ENCODE measurements around the gene PRDM15. TPM values are rescaled to one million over a fixed set of nuclear protein-coding genes. Genes with fewer than 3 reads are reported as not detected.

PRDM15 gene
- total RNA-seq, 1 donor: 7.2 TPM

DNA sequence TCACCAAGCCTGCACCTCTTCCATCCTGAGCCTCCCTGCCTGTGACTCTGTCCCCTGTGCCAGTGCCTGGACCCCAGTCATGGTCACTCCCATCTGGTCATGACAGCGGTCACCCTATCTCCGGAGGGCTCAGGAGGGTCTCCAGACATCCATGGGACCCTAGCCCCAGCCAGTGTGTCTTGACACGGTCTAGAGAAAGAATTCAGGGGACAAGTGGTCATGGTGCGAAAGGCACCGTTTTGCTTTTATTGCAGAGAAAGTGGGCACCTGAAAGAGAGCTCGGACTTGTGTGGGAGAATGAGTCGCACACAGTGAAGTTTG lies 107.6 kb downstream of the PRDM15 start:
- TF ChIP-seq, protein P1, sequence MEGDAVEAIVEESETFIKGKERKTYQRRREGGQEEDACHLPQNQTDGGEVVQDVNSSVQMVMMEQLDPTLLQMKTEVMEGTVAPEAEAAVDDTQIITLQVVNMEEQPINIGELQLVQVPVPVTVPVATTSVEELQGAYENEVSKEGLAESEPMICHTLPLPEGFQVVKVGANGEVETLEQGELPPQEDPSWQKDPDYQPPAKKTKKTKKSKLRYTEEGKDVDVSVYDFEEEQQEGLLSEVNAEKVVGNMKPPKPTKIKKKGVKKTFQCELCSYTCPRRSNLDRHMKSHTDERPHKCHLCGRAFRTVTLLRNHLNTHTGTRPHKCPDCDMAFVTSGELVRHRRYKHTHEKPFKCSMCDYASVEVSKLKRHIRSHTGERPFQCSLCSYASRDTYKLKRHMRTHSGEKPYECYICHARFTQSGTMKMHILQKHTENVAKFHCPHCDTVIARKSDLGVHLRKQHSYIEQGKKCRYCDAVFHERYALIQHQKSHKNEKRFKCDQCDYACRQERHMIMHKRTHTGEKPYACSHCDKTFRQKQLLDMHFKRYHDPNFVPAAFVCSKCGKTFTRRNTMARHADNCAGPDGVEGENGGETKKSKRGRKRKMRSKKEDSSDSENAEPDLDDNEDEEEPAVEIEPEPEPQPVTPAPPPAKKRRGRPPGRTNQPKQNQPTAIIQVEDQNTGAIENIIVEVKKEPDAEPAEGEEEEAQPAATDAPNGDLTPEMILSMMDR (IDR thresholded peaks at IDR 0.05; ENCODE audit: extremely low read depth, low read depth, low read length): no peak
- Histone ChIP-seq H3K27me3 (ENCODE audit: insufficient read depth, low read length) (peaks cover 37% of the 10 kb centered on the region), H3K4me1 (ENCODE audit: insufficient read depth, low read length) (peaks cover 19% of the 10 kb centered on the region), H3K79me2 (ENCODE audit: insufficient read depth, low read length) (no peaks in the 10 kb centered on the region), H3K27ac (ENCODE audit: low read depth, low read length) (no peak overlapping the region), H3K4me2 (ENCODE audit: insufficient read depth, low read length) (no peak overlapping the region), H2AFZ (ENCODE audit: low read length) (no peak overlapping the region), H4K20me1 (ENCODE audit: insufficient read depth, low read length) (no peaks in the 10 kb centered on the region), H3K9me3 (ENCODE audit: low read depth, low read length) (no peaks in the 10 kb centered on the region), H3K36me3 (ENCODE audit: insufficient read depth, low read length) (no peaks in the 10 kb centered on the region), H3K4me3 (ENCODE audit: insufficient read depth, low read length) (no peak overlapping the region)
- no peak for DNase-seq (ENCODE audit: insufficient read length, low spot score, missing footprints)

DNA sequence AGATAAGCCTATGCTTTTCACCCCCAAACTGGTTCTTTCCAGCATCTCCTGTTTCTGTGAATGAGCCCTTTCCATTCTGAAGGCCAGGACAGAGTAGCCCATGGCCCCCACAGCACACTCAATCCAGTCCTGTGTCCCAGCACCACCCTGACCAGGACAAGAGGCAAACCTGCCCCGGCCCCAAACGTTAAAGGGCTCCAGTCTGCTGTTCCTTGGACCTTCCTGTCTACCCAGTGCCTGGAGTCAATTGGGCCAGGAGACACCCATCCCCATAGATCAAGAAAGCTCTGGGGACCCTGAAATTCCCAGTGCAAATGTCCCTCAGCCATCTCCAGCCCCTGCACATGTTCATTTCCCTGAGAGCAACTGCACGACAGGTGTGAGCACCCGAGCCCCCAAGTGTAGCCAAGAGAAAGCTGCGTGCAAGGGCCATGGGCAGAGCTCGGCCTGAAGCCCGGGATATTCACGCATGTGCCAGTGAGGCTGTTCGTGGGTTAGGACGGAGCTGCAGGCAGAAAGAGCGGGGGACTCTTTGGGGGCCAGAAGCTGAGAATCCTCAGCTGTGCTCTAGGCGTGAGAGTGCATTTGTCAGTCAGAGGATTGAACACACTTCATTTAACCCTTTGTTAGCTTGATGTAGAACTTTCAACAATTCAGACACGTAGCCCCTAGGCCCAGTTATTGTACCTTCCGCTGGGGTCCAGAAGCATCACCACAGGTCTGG lies 108.1 kb downstream of the PRDM15 start:
- H3K27me3 ChIP-seq (ENCODE audit: insufficient read depth, low read length): peaks cover 42% of the 10 kb centered on the region

DNA sequence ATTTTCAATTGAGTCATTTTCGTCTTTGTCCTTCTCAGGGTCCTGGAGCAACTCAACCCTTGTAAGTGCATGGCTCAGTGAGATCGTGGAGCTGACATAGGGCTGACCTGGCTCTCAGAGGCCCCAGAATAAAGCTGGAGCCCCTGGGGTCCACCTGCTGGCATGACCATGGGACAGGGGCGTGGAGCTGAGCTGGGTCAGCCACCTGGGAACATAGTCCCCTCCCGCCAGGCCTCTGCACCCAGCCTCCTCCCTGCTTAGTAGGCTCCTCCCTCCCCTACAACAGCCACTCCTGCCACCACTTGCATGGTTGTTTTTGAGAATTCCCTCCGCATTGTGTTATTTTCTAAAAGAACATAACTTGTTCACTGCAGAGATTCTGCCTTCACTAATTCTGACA lies 109.2 kb downstream of the PRDM15 start:
- H3K4me1 ChIP-seq (ENCODE audit: insufficient read depth, low read length): peaks cover 19% of the 10 kb centered on the region
- H3K9me3 ChIP-seq (ENCODE audit: low read depth, low read length): no peaks in the 10 kb centered on the region
- no peaks in the 10 kb centered on the region for H3K79me2 ChIP-seq (ENCODE audit: insufficient read depth, low read length)
- no peaks in the 10 kb centered on the region for H4K20me1 ChIP-seq (ENCODE audit: insufficient read depth, low read length)
- H3K36me3 ChIP-seq (ENCODE audit: insufficient read depth, low read length): no peaks in the 10 kb centered on the region
- peaks cover 53% of the 10 kb centered on the region for H3K27me3 ChIP-seq (ENCODE audit: insufficient read depth, low read length)
- H3K4me2 ChIP-seq (ENCODE audit: insufficient read depth, low read length): no peak overlapping the region
- H3K4me3 ChIP-seq (ENCODE audit: insufficient read depth, low read length): no peak overlapping the region
- no peak for DNase-seq (ENCODE audit: insufficient read length, low spot score, missing footprints)
- no peak overlapping the region for H2AFZ ChIP-seq (ENCODE audit: low read length)
- TF ChIP-seq, protein P1 (IDR thresholded peaks at IDR 0.05; ENCODE audit: extremely low read depth, low read depth, low read length): no peak
- no peak overlapping the region for H3K27ac ChIP-seq (ENCODE audit: low read depth, low read length)

More for the DNA sequence above, 108.1 kb downstream of the PRDM15 start:
- H3K27ac ChIP-seq (ENCODE audit: low read depth, low read length): no peak overlapping the region
- no peak overlapping the region for H3K4me2 ChIP-seq (ENCODE audit: insufficient read depth, low read length)
- H3K9me3 ChIP-seq (ENCODE audit: low read depth, low read length): no peaks in the 10 kb centered on the region
- DNase-seq (ENCODE audit: insufficient read length, low spot score, missing footprints): no peak
- no peak overlapping the region for H3K4me3 ChIP-seq (ENCODE audit: insufficient read depth, low read length)
- no peaks in the 10 kb centered on the region for H3K79me2 ChIP-seq (ENCODE audit: insufficient read depth, low read length)
- H2AFZ ChIP-seq (ENCODE audit: low read length): no peak overlapping the region
- H3K36me3 ChIP-seq (ENCODE audit: insufficient read depth, low read length): no peaks in the 10 kb centered on the region
- TF ChIP-seq, protein P1 (IDR thresholded peaks at IDR 0.05; ENCODE audit: extremely low read depth, low read depth, low read length): no peak
- H4K20me1 ChIP-seq (ENCODE audit: insufficient read depth, low read length): no peaks in the 10 kb centered on the region
- peaks cover 19% of the 10 kb centered on the region for H3K4me1 ChIP-seq (ENCODE audit: insufficient read depth, low read length)

DNA sequence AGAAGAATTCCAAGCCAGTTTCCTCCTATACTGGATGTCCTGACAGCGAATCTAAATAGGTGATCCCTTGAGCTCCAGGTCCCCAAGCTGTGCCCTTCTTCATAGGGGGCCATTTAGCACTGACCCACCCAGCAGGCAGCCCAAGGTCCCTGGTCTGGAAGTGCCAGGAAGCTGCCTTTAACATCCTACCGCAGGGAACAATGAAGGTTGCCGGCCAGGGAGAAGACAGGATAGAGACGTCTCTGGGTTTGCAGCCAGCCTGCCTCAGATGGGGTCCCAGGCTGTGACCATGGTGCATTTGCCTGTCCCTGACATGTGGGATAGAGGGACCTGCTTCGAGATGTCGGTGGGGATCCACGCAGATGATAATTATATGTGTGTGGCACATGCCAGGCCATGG lies 109.6 kb downstream of the PRDM15 start:
- TF ChIP-seq, protein P1 (IDR thresholded peaks at IDR 0.05; ENCODE audit: extremely low read depth, low read depth, low read length): no peak
- Histone ChIP-seq H3K27me3 (ENCODE audit: insufficient read depth, low read length) (peaks cover 55% of the 10 kb centered on the region), H3K9me3 (ENCODE audit: low read depth, low read length) (no peaks in the 10 kb centered on the region), H3K4me2 (ENCODE audit: insufficient read depth, low read length) (no peak overlapping the region), H4K20me1 (ENCODE audit: insufficient read depth, low read length) (no peaks in the 10 kb centered on the region), H3K4me3 (ENCODE audit: insufficient read depth, low read length) (no peak overlapping the region), H3K27ac (ENCODE audit: low read depth, low read length) (no peak overlapping the region), H3K4me1 (ENCODE audit: insufficient read depth, low read length) (peaks cover 19% of the 10 kb centered on the region), H3K79me2 (ENCODE audit: insufficient read depth, low read length) (no peaks in the 10 kb centered on the region), H3K36me3 (ENCODE audit: insufficient read depth, low read length) (no peaks in the 10 kb centered on the region), H2AFZ (ENCODE audit: low read length) (no peak overlapping the region)
- DNase-seq (ENCODE audit: insufficient read length, low spot score, missing footprints): no peak
